H1 (cell line): ENCODE data around the gene VPS11. TPM values are rescaled to one million over a fixed set of nuclear protein-coding genes. Genes with fewer than 3 reads are reported as not detected.

Experiments
- CTCF ChIA-PET: fragments of 300-600 bp; sonication (Branson Sonifier 250); formaldehyde crosslinking; loops from one replicate; lab custom pipeline; 2021; ENCODE audit not compliant: partially characterized antibody; lab: Charles Lee
- POLR2A ChIA-PET: fragments of 300-600 bp; sonication (Branson Sonifier 250); formaldehyde crosslinking; loops from one replicate; lab custom pipeline; 2021; ENCODE audit warnings: inconsistent platforms; ENCODE audit not compliant: partially characterized antibody; lab: Charles Lee
- DNase-seq, 2 experiments: peaks; one replicate each; pipeline versions ENCODE4 v3.0.0 to v3.0.0-alpha.2; 2010 to 2022; ENCODE audit warnings: low spot score in 2 of 2, low read depth in 1 of 2, mixed read lengths in 1 of 2
- FAIRE-seq: peaks from 2 replicates; lab custom pipeline; 2011; peaks lifted over from hg19 to GRCh38; lab: Jason Lieb, UNC
- H2AFZ ChIP-seq: 2 replicates; pipeline ENCODE4 v1.8.1; 2012; ENCODE audit warnings: low read length, inconsistent platforms
- H2AK5ac ChIP-seq: 2 replicates; pipeline ENCODE4 v1.6.1; 2013; ENCODE audit warnings: low read depth, low read length
- H2BK120ac ChIP-seq: replicated peaks from 2 replicates; pipeline ENCODE3; 2013; ENCODE audit warnings: low read depth, low read length, inconsistent platforms
- H2BK12ac ChIP-seq: 2 replicates; pipeline ENCODE4 v1.6.1; 2013; ENCODE audit warnings: low read depth, low read length
- H2BK15ac ChIP-seq: 2 replicates; pipeline ENCODE4 v1.6.1; 2013; ENCODE audit warnings: low read length
- H2BK20ac ChIP-seq: 2 replicates; pipeline ENCODE4 v1.6.1; 2013; ENCODE audit warnings: low read length
- H2BK5ac ChIP-seq: 2 replicates; pipeline ENCODE4 v1.6.1; 2013; ENCODE audit warnings: low read depth, low read length
- H3K14ac ChIP-seq: 2 replicates; pipeline ENCODE4 v1.6.1; 2013; ENCODE audit warnings: inconsistent platforms; ENCODE audit not compliant: insufficient read length
- H3K18ac ChIP-seq: 2 replicates; pipeline ENCODE4 v1.6.1; 2013; ENCODE audit warnings: low read length; ENCODE audit errors: extremely low read depth
- H3K23ac ChIP-seq: 2 replicates; pipeline ENCODE4 v1.6.1; 2013; ENCODE audit warnings: inconsistent platforms; ENCODE audit not compliant: insufficient read length
- H3K23me2 ChIP-seq: 2 replicates; pipeline ENCODE4 v1.6.1; 2013; ENCODE audit warnings: low read depth, low read length
- H3K27ac ChIP-seq: 2 replicates; pipeline ENCODE4 v1.6.1; 2011; ENCODE audit warnings: low read depth, low read length, inconsistent platforms
- H3K27me3 ChIP-seq, 4 experiments: replicated peaks in 1 of 4; 1 replicate in 1 of 4; 2 replicates in 3 of 4; pipeline versions ENCODE4 v1.6.1 to v1.8.1; 2011 to 2013; ENCODE audit warnings: low read length in 3 of 4, mild to moderate bottlenecking in 3 of 4, inconsistent platforms in 2 of 4, mixed read lengths in 2 of 4, moderate library complexity in 1 of 4; ENCODE audit not compliant: control insufficient read depth in 3 of 4, insufficient read depth in 3 of 4; ENCODE audit errors: extremely low read depth in 1 of 4
- H3K36me3 ChIP-seq, 4 experiments: 2 replicates each; pipeline versions ENCODE4 v1.6.1 to v1.8.1; 2011 to 2013; ENCODE audit warnings: mild to moderate bottlenecking in 4 of 4, low read length in 3 of 4, moderate library complexity in 2 of 4, control low read depth in 1 of 4, inconsistent platforms in 1 of 4; ENCODE audit not compliant: insufficient read depth in 4 of 4, control insufficient read depth in 2 of 4
- H3K4ac ChIP-seq: replicated peaks from 2 replicates; pipeline ENCODE3; 2013; ENCODE audit warnings: low read length, low read depth, mixed read lengths, inconsistent platforms; ENCODE audit not compliant: insufficient read length
- H3K4me1 ChIP-seq, 4 experiments: replicated peaks in 1 of 4; 1 replicate in 1 of 4; 2 replicates in 3 of 4; pipeline versions ENCODE4 v1.6.1 to v1.8.1; 2011 to 2013; ENCODE audit warnings: low read length in 3 of 4, inconsistent platforms in 2 of 4, mixed read lengths in 1 of 4; ENCODE audit not compliant: insufficient read depth in 4 of 4, control insufficient read depth in 3 of 4
- H3K4me2 ChIP-seq, 2 experiments: 2 replicates each; pipeline versions ENCODE4 v1.6.1 to v1.8.1; 2011 to 2013; ENCODE audit warnings: low read depth in 2 of 2, low read length in 2 of 2, control low read depth in 1 of 2, inconsistent platforms in 1 of 2, mild to moderate bottlenecking in 1 of 2; ENCODE audit not compliant: insufficient read depth in 1 of 2
- H3K4me3 ChIP-seq, 4 experiments: fragments of 200-600, 300-600 bp in 1 of 4; sonication (generic), shearing (Covaris generic), sonication (Bioruptor Twin) in 1 of 4; 2 replicates each; pipeline versions ENCODE4 v1.5.1 to v1.8.1; 2011 to 2016; ENCODE audit warnings: low read length in 4 of 4, low read depth in 3 of 4, control low read depth in 2 of 4, inconsistent platforms in 2 of 4, mild to moderate bottlenecking in 2 of 4, mixed read lengths in 1 of 4, moderate library complexity in 1 of 4; ENCODE audit not compliant: insufficient read depth in 2 of 4; ENCODE audit errors: extremely low read depth in 1 of 4
- H3K56ac ChIP-seq: replicated peaks from 2 replicates; pipeline ENCODE3; 2013; ENCODE audit warnings: low read depth, mild to moderate bottlenecking, mixed read lengths, low read length, inconsistent platforms; ENCODE audit not compliant: insufficient read length
- H3K79me1 ChIP-seq: 2 replicates; pipeline ENCODE4 v1.6.1; 2013; ENCODE audit warnings: low read depth, low read length, control low read depth
- H3K79me2 ChIP-seq, 2 experiments: 2 replicates each; pipeline versions ENCODE4 v1.6.1 to v1.8.1; 2012 to 2013; ENCODE audit warnings: low read length in 2 of 2, mild to moderate bottlenecking in 2 of 2, inconsistent platforms in 1 of 2; ENCODE audit not compliant: insufficient read depth in 2 of 2, control insufficient read depth in 1 of 2
- H3K9ac ChIP-seq, 4 experiments: replicated peaks in 1 of 4; 1 replicate in 1 of 4; 2 replicates in 3 of 4; pipeline versions ENCODE4 v1.6.1 to v1.8.1; 2011 to 2013; ENCODE audit warnings: low read depth in 3 of 4, low read length in 3 of 4, control low read depth in 2 of 4, mild to moderate bottlenecking in 2 of 4, moderate library complexity in 2 of 4, inconsistent platforms in 1 of 4; ENCODE audit errors: extremely low read depth in 1 of 4
- H3K9me3 ChIP-seq, 2 experiments: 2 replicates each; pipeline versions ENCODE4 v1.6.1 to v1.8.1; 2012 to 2013; ENCODE audit warnings: mild to moderate bottlenecking in 2 of 2, moderate library complexity in 2 of 2, control low read depth in 1 of 2, inconsistent platforms in 1 of 2, low read depth in 1 of 2, low read length in 1 of 2, mixed read lengths in 1 of 2; ENCODE audit not compliant: insufficient read depth in 2 of 2
- H4K20me1 ChIP-seq, 2 experiments: replicated peaks in 1 of 2; 2 replicates each; pipeline versions ENCODE3 to v1.8.1; 2011 to 2013; ENCODE audit warnings: inconsistent platforms in 2 of 2, low read length in 2 of 2, mild to moderate bottlenecking in 1 of 2; ENCODE audit not compliant: insufficient read depth in 2 of 2, control insufficient read depth in 1 of 2
- H4K5ac ChIP-seq: 2 replicates; pipeline ENCODE4 v1.6.1; 2013; ENCODE audit warnings: low read length, low read depth, mixed read lengths, inconsistent platforms; ENCODE audit not compliant: insufficient read length
- H4K8ac ChIP-seq: 2 replicates; pipeline ENCODE4 v1.8.0; 2013; ENCODE audit warnings: mild to moderate bottlenecking, moderate library complexity, low read length, inconsistent platforms; ENCODE audit not compliant: insufficient read depth; ENCODE audit errors: extremely low read depth
- H4K91ac ChIP-seq: replicated peaks from 2 replicates; pipeline ENCODE3; 2013; ENCODE audit warnings: low read length, mixed read lengths, inconsistent platforms; ENCODE audit not compliant: insufficient read length
- BCL11A ChIP-seq, 2 experiments: IDR thresholded peaks; one replicate each; pipeline ENCODE4 v1.6.1; 2011; ENCODE audit warnings: low read depth in 2 of 2, low read length in 2 of 2, mild to moderate bottlenecking in 2 of 2
- CTBP2 ChIP-seq: IDR thresholded peaks from 2 replicates; pipeline ENCODE4 v1.7.0; 2011; ENCODE audit warnings: borderline replicate concordance, mild to moderate bottlenecking, moderate library complexity, mixed read lengths, low read length; ENCODE audit not compliant: insufficient read depth, insufficient read length
- HDAC2 ChIP-seq, 2 experiments: fragments of 300-600 bp in 1 of 2; sonication (generic) in 1 of 2; IDR thresholded peaks; 2 replicates each; pipeline ENCODE4 v1.6.1; 2011 to 2012; ENCODE audit warnings: low read depth in 2 of 2, low read length in 2 of 2, mild to moderate bottlenecking in 2 of 2, moderate library complexity in 2 of 2, borderline replicate concordance in 1 of 2, inconsistent platforms in 1 of 2
- KDM5A ChIP-seq: fragments of 200-600 bp; IDR thresholded peaks from 2 replicates; pipeline ENCODE4 v1.7.1; 2012; ENCODE audit warnings: mild to moderate bottlenecking, low read length, inconsistent platforms, mixed read lengths
- POLR2A ChIP-seq, 2 experiments: IDR thresholded peaks; 1 replicate in 1 of 2; 2 replicates in 1 of 2; pipeline ENCODE4 v1.6.1; 2011; ENCODE audit warnings: low read depth in 2 of 2, low read length in 2 of 2, mild to moderate bottlenecking in 2 of 2; ENCODE audit errors: control extremely low read depth in 1 of 2
- POLR2AphosphoS5 ChIP-seq: IDR thresholded peaks from 2 replicates; pipeline ENCODE4 v1.6.1; 2011; ENCODE audit warnings: low read depth, low read length
- TAF1 ChIP-seq: IDR thresholded peaks from 2 replicates; pipeline ENCODE4 v1.6.1; 2011; ENCODE audit warnings: mild to moderate bottlenecking, low read depth, low read length
- WGBS, 2 experiments: shearing (Covaris generic) in 1 of 2; methylation state at CpG; one replicate each; pipeline versions ENCODE4 v1.1.6 to v1.1.7; 2013 to 2015; ENCODE audit warnings: low lambda C conversion rate in 2 of 2, mixed read lengths in 2 of 2, inconsistent platforms in 1 of 2, low coverage in 1 of 2, missing lambda C conversion rate in 1 of 2; ENCODE audit not compliant: insufficient replicate concordance in 2 of 2, insufficient coverage in 1 of 2, insufficient read length in 1 of 2; ENCODE audit errors: extremely low coverage in 1 of 2, missing lambda C conversion rate in 1 of 2; 5-methylcytosine and 5-hydroxymethylcytosine counted together
- long read RNA-seq, 2 experiments: library from RNA in 1 of 2; library from capped mRNA in 1 of 2; stranded (forward); transcript quantifications; one replicate each; pipeline ENCODE4 v2.0.0, GENCODE V29; 2021; ENCODE audit warnings: inconsistent platforms in 1 of 2
- polyA minus RNA-seq, 3 experiments: library from RNA; depleted of rRNA, polyadenylated mRNA; stranded (reverse); fragments of >200 nt; gene quantifications; 1 replicate in 2 of 3; 2 replicates in 1 of 3; pipeline ENCODE4 v1.2.3, GENCODE V29; 2011
- polyA plus RNA-seq, 7 experiments: library from polyadenylated mRNA; depleted of rRNA in 3 of 7; stranded (reverse) in 5 of 7; unstranded in 2 of 7; fragments of >200 nt in 5 of 7; fragments of 200-250 nt in 2 of 7; gene quantifications; 1 replicate in 5 of 7; 2 replicates in 1 of 7; 4 replicates in 1 of 7; pipeline versions ENCODE4 v1.2.1 to v1.2.3, GENCODE V29; 2011 to 2013; ENCODE audit warnings: missing spikeins in 2 of 7, mixed read lengths in 2 of 7
- total RNA-seq: library from RNA; stranded (reverse); fragmentation: NEBNext Ultra II Directional; extraction: Animal tissue kit (Norgen Biotek cat#: 25700); gene quantifications from 2 replicates; pipeline ENCODE4 v1.2.1, GENCODE V29; 2021
- TF ChIP-seq, protein P1 (sequence below): IDR thresholded peaks from 2 replicates; pipeline ENCODE4 v1.6.1; 2012; ENCODE audit warnings: inconsistent platforms

Gene VPS11
- 15.5 and 16.6 TPM in 2 replicates for total RNA-seq
- 13.1 and 14.8 TPM in 2 replicates for polyA plus RNA-seq (2011; rRNA removed)
- polyA plus RNA-seq (2011; cell fraction: cytosol; rRNA removed): 13.1 TPM
- 35.9 TPM for polyA plus RNA-seq (2011; cell fraction: nucleus; rRNA removed)
- 26.0 to 28.1 TPM (median 27.0 TPM) in 4 replicates for polyA plus RNA-seq (2012, experiment 1 of 2)
- polyA plus RNA-seq (2012, experiment 2 of 2): 18.7 TPM
- polyA plus RNA-seq (2013, experiment 1 of 2): 18.1 TPM
- polyA plus RNA-seq (2013, experiment 2 of 2): 15.6 TPM
- 16.9 and 23.9 TPM in 2 replicates for polyA minus RNA-seq (2011; rRNA and poly(A)+ RNA removed)
- 8.8 TPM for polyA minus RNA-seq (2011; cell fraction: cytosol; rRNA and poly(A)+ RNA removed)
- polyA minus RNA-seq (2011; cell fraction: nucleus; rRNA and poly(A)+ RNA removed): 13.5 TPM
- long read RNA-seq, experiment 1, partial matches to known transcripts: 7 of 10 reads
- long read RNA-seq, experiment 1, other reads (novel, unspliced or antisense): 3 of 10 reads
- long read RNA-seq, experiment 2, partial matches to known transcripts: 1 of 3 reads
- long read RNA-seq, experiment 2, other reads (novel, unspliced or antisense): 1 of 3 reads

DNA sequence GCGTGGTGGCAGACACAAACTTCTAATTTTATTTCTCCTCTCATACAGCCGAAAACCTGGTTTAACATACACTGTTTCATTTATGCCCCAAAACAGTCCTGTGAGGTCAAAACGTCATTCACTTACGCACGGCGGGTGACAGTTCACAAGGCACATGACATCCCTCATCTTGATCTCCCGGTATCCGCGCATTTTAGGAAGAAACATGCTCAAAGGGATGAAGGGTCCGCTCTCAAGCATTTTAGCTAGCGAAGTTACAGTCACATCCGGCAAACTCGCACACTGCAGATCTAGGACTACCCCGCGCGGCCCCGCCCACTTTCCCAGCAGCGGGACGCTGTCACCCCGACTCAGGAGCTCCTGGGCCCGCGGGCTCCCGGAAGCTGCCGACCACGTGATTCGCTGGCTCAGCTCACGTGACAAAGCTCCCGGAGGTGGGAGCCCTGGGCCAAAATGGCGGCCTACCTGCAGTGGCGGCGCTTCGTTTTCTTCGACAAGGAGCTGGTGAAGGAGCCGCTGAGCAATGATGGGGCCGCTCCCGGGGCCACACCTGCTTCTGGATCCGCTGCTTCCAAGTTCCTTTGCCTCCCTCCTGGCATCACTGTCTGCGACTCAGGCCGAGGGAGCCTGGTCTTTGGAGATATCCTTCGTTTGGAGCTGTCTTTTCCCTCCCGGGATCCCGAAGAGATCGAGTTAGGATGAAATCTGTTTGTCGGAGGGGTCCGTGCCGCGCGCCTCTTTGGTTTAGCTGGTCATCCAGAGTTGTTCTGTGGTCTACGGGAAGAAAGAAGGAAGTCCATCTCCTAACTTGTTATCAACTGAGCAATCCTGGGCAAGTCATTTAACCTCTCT, at the start of gene VPS11:
VPS11 (plus strand) TSS at position 448 of the 852 bp plus-strand sequence; CDS start at position 454, 6 bp downstream.
- H3K36me3 ChIP-seq: peaks cover 7 to 18% (median 14%) of the 10 kb centered on the region in 4 experiments; a peak in 6 of 8 replicates
- H3K56ac ChIP-seq: no peak within 1 kb of the TSS
- no peak for FAIRE-seq
- peak within 1 kb of the TSS; percentile 97 for H2AFZ ChIP-seq
- no peaks in the 10 kb centered on the region; a peak in 1 of 7 replicates for H3K4me1 ChIP-seq
- H3K27me3 ChIP-seq: no peaks in the 10 kb centered on the region
- H3K4me3 ChIP-seq: peak within 1 kb of the TSS; percentile 82 to 100 (median 98)
- no peaks in the 10 kb centered on the region for H3K9me3 ChIP-seq
- peak within 1 kb of the TSS; percentile 82 for H3K27ac ChIP-seq
- no peaks in the 10 kb centered on the region; the same call in 1 of the 2 replicates for H3K79me1 ChIP-seq
- no peak within 1 kb of the TSS for H3K18ac ChIP-seq
- no peak within 1 kb of the TSS for H2BK15ac ChIP-seq
- peak within 1 kb of the TSS; percentile 82 to 89 for H3K4me2 ChIP-seq
- POLR2A ChIA-PET: interaction anchor here (0.8 to 3.2 kb wide), 23 partner anchors 8 to 249 kb away, joined by 3 to 24 read pairs (median 4); partner anchors contain the start of genes C2CD2L, CENATAC, HMBS and HYOU1
- peak within 1 kb of the TSS; percentile 99; the same call in 1 of the 2 replicates for H4K8ac ChIP-seq
- no peaks in the 10 kb centered on the region; the same call in 1 of the 2 replicates for H3K23me2 ChIP-seq
- H3K4ac ChIP-seq: no peak within 1 kb of the TSS
- peaks cover 0 to 13% of the 10 kb centered on the region in 2 experiments; a peak in 2 of 4 replicates for H3K79me2 ChIP-seq
- 2% methylated on average over 47 of the region's 49 CpGs; no CpG with 5 or more reads in 1 of the 2 experiments for WGBS, 2 experiments
- no peaks in the 10 kb centered on the region for H4K20me1 ChIP-seq
- peak; percentile 87 to 96 for DNase-seq
- no peak within 1 kb of the TSS for H3K23ac ChIP-seq
- no peak within 1 kb of the TSS for H2BK120ac ChIP-seq
- no peak within 1 kb of the TSS for H4K5ac ChIP-seq
- H2BK5ac ChIP-seq: no peak within 1 kb of the TSS
- peak within 1 kb of the TSS; percentile 81 to 96 (median 90) for H3K9ac ChIP-seq
- H2AK5ac ChIP-seq: no peak within 1 kb of the TSS
- CTCF ChIA-PET: interaction anchor here (0.5 to 2.2 kb wide), 9 partner anchors 11 to 275 kb away, joined by 3 to 8 read pairs (median 3); partner anchors contain the start of gene HYOU1
- H3K14ac ChIP-seq: no peak within 1 kb of the TSS
- no peak within 1 kb of the TSS for H2BK12ac ChIP-seq
- no peak within 1 kb of the TSS for H2BK20ac ChIP-seq
- no peak within 1 kb of the TSS for H4K91ac ChIP-seq
- TF ChIP-seq TAF1 (peak; percentile 90), POLR2AphosphoS5 (peak; percentile 73), POLR2A (IDR thresholded peaks at IDR 0.05; ENCODE audit: control extremely low read depth in 1 of 2, low read depth in 2 of 2, low read length in 2 of 2) (peak; percentile 43 to 91), CTBP2 (peak; percentile 56), HDAC2 (IDR thresholded peaks at IDR 0.05; ENCODE audit: borderline replicate concordance in 1 of 2, low read depth in 2 of 2, low read length in 2 of 2) (peak in 1 of 2 experiments; percentile 95; a peak in 2 of 4 replicates), KDM5A (peak; percentile 98), BCL11A (IDR thresholded peaks at IDR 0.05; ENCODE audit: low read depth in 2 of 2, low read length in 2 of 2) (no peak)
- TF ChIP-seq, protein P1, sequence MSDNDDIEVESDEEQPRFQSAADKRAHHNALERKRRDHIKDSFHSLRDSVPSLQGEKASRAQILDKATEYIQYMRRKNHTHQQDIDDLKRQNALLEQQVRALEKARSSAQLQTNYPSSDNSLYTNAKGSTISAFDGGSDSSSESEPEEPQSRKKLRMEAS: peak; percentile 69
